HepG2 (cell line): ENCODE data around the gene RUSF1. TPM values are rescaled to one million over a fixed set of nuclear protein-coding genes. Genes with fewer than 3 reads are reported as not detected.
A peak's percentile ranks its signal among the peaks of the same experiment; 100 is the strongest.

Source experiments
- IRF2 ChIP-seq: IDR thresholded peaks from 2 replicates; pipeline ENCODE4 v1.6.1; 2018; ENCODE audit warnings: missing genetic modification reagents, missing compliant biosample characterization
- ISL2 ChIP-seq: sonication (generic); formaldehyde crosslinking; IDR thresholded peaks from 2 replicates; pipeline ENCODE4 v1.5.0; 2020; ENCODE audit warnings: missing genetic modification reagents
- NCOA5 ChIP-seq: sonication (generic); formaldehyde crosslinking; IDR thresholded peaks from 2 replicates; pipeline ENCODE4 v1.4.0; 2020; ENCODE audit warnings: missing genetic modification reagents
- ZKSCAN8 ChIP-seq: IDR thresholded peaks from 2 replicates; pipeline ENCODE4 v1.6.1; 2016; ENCODE audit warnings: borderline replicate concordance, missing genetic modification reagents, missing compliant biosample characterization
- ZNF260 ChIP-seq: sonication (generic); formaldehyde crosslinking; IDR thresholded peaks from 2 replicates; pipeline ENCODE4 v1.4.0; 2020; ENCODE audit warnings: missing genetic modification reagents, low read depth, mild to moderate bottlenecking, borderline replicate concordance
- ZNF75D ChIP-seq: sonication (generic); formaldehyde crosslinking; IDR thresholded peaks from 2 replicates; pipeline ENCODE4 v1.8.1; 2023; ENCODE audit warnings: missing genetic modification reagents, mild to moderate bottlenecking, borderline replicate concordance
- ZNF773 ChIP-seq: sonication (generic); formaldehyde crosslinking; IDR thresholded peaks from 2 replicates; pipeline ENCODE4 v1.4.0; 2020; ENCODE audit warnings: missing genetic modification reagents, borderline replicate concordance
- polyA plus RNA-seq, 8 experiments: library from polyadenylated mRNA; depleted of rRNA in 3 of 8; stranded (reverse) in 7 of 8; unstranded in 1 of 8; fragments of >200 nt; fragmentation: Illumina TruSeq in 4 of 8; extraction: Trizol in 4 of 8; gene quantifications; 2 replicates each; pipeline versions ENCODE4 v1.2.1 to v1.2.3, GENCODE V29; 2011 to 2016; ENCODE audit warnings: low read depth in 4 of 8, missing spikeins in 1 of 8, mixed read lengths in 1 of 8; ENCODE audit not compliant: insufficient read depth in 1 of 8
- total RNA-seq, 5 experiments: library from RNA; depleted of rRNA; stranded (reverse); fragments of >200 nt; fragmentation: Illumina TruSeq; extraction: Trizol; gene quantifications; 2 replicates each; pipeline ENCODE4 v1.2.3, GENCODE V29; 2016; ENCODE audit warnings: low read depth in 1 of 5
- TF ChIP-seq, protein P1 (sequence below): sonication (generic); formaldehyde crosslinking; IDR thresholded peaks from 2 replicates; pipeline ENCODE4 v1.9.0; 2021; ENCODE audit warnings: missing genetic modification reagents, borderline replicate concordance
- TF ChIP-seq, protein P2 (sequence below): sonication (generic); formaldehyde crosslinking; IDR thresholded peaks from 2 replicates; pipeline ENCODE4 v1.8.1; 2023; ENCODE audit warnings: mild to moderate bottlenecking, missing genetic modification reagents, borderline replicate concordance
- TF ChIP-seq, protein P3 (sequence below): sonication (generic); formaldehyde crosslinking; IDR thresholded peaks from 2 replicates; pipeline ENCODE4 v1.4.0; 2020; ENCODE audit warnings: low read depth, missing genetic modification reagents
- TF ChIP-seq, protein P4 (sequence below): sonication (generic); formaldehyde crosslinking; IDR thresholded peaks from 2 replicates; pipeline ENCODE4 v1.5.0; 2020; ENCODE audit warnings: missing genetic modification reagents, mild to moderate bottlenecking, borderline replicate concordance
- TF ChIP-seq, protein P5 (sequence below): sonication (generic); formaldehyde crosslinking; IDR thresholded peaks from 2 replicates; pipeline ENCODE4 v1.4.0; 2020; ENCODE audit warnings: missing genetic modification reagents, borderline replicate concordance
- TF ChIP-seq, protein P6 (sequence below): sonication (generic); formaldehyde crosslinking; IDR thresholded peaks from 2 replicates; pipeline ENCODE4 v1.5.0; 2020; ENCODE audit warnings: mild to moderate bottlenecking, low read depth, missing genetic modification reagents, borderline replicate concordance

Gene RUSF1
- total and polyA plus RNA-seq, 2 of the 13 experiments (the other 11 are each of a cell fraction or from before 2014, with no cell fraction given) = 40.8 to 50.2 TPM

DNA sequence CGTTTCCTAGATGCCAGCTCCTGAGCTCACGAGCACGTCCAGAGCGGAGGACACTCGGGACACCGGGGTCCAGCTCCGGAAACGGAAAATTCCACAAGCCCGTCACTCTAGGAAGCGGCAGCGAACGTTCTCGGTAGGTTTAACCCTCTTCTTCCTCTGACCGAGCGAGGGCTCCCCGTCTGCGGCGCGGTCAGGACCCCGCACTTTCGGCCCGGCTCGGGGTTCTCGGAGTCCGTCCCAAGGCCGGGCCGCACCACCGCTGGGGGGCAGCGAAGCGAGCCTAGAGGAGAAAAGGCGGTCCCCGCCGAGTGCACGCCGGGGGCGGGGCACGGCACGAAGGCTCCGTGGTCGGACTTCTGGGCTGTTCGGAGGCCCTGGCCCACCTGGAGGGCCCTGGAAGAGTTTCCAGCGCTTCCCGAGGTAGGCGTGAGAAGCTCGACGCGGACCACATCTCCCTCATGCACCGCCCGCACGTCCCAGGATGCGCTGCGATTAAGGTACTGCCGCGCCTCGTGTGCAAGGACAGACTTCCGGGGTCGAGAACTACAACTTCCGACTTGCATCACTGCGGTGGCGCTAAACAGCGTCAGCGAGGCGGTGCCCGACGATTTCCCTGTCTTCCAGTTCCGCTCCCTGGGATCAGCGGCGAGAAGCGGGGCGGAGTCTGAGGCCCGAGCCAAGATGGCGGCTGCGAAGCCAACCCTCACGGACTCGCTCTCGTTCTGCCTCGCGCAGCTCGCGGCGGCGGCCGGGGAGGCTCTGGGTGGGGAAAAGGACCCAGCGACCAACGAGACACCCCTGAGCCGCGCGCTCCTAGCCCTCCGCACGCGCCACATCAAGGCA is 49.1 kb downstream of the RUSF1 start, which contains the start of gene ARMC5 (continued):
- TF ChIP-seq, protein P1, sequence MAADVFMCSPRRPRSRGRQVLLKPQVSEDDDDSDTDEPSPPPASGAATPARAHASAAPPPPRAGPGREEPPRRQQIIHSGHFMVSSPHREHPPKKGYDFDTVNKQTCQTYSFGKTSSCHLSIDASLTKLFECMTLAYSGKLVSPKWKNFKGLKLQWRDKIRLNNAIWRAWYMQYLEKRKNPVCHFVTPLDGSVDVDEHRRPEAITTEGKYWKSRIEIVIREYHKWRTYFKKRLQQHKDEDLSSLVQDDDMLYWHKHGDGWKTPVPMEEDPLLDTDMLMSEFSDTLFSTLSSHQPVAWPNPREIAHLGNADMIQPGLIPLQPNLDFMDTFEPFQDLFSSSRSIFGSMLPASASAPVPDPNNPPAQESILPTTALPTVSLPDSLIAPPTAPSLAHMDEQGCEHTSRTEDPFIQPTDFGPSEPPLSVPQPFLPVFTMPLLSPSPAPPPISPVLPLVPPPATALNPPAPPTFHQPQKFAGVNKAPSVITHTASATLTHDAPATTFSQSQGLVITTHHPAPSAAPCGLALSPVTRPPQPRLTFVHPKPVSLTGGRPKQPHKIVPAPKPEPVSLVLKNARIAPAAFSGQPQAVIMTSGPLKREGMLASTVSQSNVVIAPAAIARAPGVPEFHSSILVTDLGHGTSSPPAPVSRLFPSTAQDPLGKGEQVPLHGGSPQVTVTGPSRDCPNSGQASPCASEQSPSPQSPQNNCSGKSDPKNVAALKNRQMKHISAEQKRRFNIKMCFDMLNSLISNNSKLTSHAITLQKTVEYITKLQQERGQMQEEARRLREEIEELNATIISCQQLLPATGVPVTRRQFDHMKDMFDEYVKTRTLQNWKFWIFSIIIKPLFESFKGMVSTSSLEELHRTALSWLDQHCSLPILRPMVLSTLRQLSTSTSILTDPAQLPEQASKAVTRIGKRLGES (CRISPR knock-in tag) = peak; percentile 84
- TF ChIP-seq ZNF773 (peak; percentile 95), ZNF75D (CRISPR knock-in tag) (no peak), NCOA5 (CRISPR knock-in tag) (peak; percentile 92; the same call in 1 of the 2 replicates), IRF2 (CRISPR knock-in tag) (peak; percentile 98), ZNF260 (no peak), ZKSCAN8 (CRISPR knock-in tag) (peak; percentile 76; the same call in 1 of the 2 replicates), ISL2 (CRISPR knock-in tag) (peak; percentile 54)
- TF ChIP-seq, protein P2, sequence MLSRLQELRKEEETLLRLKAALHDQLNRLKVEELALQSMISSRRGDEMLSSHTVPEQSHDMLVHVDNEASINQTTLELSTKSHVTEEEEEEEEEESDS = no peak
- TF ChIP-seq, protein P3, sequence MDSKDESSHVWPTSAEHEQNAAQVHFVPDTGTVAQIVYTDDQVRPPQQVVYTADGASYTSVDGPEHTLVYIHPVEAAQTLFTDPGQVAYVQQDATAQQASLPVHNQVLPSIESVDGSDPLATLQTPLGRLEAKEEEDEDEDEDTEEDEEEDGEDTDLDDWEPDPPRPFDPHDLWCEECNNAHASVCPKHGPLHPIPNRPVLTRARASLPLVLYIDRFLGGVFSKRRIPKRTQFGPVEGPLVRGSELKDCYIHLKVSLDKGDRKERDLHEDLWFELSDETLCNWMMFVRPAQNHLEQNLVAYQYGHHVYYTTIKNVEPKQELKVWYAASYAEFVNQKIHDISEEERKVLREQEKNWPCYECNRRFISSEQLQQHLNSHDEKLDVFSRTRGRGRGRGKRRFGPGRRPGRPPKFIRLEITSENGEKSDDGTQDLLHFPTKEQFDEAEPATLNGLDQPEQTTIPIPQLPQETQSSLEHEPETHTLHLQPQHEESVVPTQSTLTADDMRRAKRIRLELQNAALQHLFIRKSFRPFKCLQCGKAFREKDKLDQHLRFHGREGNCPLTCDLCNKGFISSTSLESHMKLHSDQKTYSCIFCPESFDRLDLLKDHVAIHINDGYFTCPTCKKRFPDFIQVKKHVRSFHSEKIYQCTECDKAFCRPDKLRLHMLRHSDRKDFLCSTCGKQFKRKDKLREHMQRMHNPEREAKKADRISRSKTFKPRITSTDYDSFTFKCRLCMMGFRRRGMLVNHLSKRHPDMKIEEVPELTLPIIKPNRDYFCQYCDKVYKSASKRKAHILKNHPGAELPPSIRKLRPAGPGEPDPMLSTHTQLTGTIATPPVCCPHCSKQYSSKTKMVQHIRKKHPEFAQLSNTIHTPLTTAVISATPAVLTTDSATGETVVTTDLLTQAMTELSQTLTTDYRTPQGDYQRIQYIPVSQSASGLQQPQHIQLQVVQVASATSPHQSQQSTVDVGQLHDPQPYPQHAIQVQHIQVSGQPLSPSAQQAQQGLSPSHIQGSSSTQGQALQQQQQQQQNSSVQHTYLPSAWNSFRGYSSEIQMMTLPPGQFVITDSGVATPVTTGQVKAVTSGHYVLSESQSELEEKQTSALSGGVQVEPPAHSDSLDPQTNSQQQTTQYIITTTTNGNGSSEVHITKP (CRISPR knock-in tag) = no peak
- TF ChIP-seq, protein P4, sequence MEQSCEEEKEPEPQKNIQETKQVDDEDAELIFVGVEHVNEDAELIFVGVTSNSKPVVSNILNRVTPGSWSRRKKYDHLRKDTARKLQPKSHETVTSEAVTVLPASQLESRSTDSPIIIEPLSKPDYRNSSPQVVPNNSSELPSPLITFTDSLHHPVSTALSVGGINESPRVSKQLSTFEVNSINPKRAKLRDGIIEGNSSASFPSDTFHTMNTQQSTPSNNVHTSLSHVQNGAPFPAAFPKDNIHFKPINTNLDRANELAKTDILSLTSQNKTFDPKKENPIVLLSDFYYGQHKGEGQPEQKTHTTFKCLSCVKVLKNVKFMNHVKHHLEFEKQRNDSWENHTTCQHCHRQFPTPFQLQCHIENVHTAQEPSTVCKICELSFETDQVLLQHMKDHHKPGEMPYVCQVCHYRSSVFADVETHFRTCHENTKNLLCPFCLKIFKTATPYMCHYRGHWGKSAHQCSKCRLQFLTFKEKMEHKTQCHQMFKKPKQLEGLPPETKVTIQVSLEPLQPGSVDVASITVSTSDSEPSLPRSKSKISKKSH = peak; percentile 27; the same call in 1 of the 2 replicates
- TF ChIP-seq, protein P5, sequence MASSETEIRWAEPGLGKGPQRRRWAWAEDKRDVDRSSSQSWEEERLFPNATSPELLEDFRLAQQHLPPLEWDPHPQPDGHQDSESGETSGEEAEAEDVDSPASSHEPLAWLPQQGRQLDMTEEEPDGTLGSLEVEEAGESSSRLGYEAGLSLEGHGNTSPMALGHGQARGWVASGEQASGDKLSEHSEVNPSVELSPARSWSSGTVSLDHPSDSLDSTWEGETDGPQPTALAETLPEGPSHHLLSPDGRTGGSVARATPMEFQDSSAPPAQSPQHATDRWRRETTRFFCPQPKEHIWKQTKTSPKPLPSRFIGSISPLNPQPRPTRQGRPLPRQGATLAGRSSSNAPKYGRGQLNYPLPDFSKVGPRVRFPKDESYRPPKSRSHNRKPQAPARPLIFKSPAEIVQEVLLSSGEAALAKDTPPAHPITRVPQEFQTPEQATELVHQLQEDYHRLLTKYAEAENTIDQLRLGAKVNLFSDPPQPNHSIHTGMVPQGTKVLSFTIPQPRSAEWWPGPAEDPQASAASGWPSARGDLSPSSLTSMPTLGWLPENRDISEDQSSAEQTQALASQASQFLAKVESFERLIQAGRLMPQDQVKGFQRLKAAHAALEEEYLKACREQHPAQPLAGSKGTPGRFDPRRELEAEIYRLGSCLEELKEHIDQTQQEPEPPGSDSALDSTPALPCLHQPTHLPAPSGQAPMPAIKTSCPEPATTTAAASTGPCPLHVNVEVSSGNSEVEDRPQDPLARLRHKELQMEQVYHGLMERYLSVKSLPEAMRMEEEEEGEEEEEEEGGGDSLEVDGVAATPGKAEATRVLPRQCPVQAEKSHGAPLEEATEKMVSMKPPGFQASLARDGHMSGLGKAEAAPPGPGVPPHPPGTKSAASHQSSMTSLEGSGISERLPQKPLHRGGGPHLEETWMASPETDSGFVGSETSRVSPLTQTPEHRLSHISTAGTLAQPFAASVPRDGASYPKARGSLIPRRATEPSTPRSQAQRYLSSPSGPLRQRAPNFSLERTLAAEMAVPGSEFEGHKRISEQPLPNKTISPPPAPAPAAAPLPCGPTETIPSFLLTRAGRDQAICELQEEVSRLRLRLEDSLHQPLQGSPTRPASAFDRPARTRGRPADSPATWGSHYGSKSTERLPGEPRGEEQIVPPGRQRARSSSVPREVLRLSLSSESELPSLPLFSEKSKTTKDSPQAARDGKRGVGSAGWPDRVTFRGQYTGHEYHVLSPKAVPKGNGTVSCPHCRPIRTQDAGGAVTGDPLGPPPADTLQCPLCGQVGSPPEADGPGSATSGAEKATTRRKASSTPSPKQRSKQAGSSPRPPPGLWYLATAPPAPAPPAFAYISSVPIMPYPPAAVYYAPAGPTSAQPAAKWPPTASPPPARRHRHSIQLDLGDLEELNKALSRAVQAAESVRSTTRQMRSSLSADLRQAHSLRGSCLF = no peak; the same call in 1 of the 2 replicates
- TF ChIP-seq, protein P6, sequence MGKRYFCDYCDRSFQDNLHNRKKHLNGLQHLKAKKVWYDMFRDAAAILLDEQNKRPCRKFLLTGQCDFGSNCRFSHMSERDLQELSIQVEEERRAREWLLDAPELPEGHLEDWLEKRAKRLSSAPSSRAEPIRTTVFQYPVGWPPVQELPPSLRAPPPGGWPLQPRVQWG (CRISPR knock-in tag) = no peak
